CD4-positive, alpha-beta T cell treated with Interleukin-1 beta for 1 hour (primary cell): ENCODE measurements around the gene GNAQ.
"Not testable (repeated sequence)": the region's sequence is repeated elsewhere in the genome, so short reads cannot be mapped to it uniquely, and the experiment has no call there.

Experiments
- DNase-seq, 2 donors: peaks; one replicate each; pipeline ENCODE4 v3.0.0-alpha.2; 2020 to 2022

GNAQ gene

DNA sequence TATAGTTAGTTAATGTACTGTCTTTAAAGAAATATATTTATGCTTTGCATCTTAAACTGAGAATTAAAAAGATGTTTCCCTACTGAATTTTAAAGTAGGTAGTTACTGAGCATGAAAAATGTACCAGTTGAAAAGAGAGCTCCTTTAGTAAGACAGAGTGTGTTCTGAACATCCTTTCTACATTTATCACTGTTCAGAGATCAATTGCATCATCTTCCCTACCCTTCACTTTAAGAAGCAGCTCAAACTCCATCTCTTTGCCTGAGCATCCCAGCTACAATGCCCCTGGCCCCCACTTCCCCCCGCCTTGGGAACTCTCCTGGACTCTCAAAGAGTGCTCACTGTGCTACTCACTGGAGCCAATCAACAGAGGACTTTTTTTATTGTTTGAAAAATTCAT, 164.7 kb downstream of the GNAQ start:
- DNase-seq: no peak

DNA sequence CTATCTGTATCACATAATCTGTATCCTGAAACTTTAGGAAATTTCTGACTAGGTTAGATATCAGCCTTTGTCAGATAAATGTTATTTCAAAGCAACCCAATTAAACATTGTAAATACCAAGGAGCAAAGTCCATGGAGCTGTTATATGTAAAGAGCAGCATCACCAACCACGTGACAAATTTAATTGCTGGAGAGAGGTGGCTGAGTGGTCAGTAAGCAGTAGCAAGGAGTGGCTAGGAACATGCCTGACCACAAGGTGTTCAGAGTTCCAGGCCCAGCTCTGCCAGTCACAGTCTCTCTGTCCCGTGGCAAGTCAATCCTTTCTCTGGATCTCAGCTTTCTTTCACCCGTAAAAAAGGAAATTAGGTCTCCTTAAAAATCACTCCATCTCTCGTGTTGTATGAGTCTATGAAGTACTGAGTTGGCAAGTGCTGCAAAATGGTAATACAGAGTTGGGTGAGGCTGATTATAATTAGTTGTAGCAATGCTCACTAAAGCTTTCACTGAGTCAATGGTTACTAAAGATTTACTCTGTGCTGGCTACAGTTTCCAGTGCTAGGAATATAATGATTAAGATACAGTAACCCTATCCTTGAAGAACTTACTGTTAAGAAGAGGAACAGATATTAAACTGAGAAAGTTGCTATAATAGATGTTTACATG, 166.1 kb downstream of the GNAQ start:
- DNase-seq: no peak

DNA sequence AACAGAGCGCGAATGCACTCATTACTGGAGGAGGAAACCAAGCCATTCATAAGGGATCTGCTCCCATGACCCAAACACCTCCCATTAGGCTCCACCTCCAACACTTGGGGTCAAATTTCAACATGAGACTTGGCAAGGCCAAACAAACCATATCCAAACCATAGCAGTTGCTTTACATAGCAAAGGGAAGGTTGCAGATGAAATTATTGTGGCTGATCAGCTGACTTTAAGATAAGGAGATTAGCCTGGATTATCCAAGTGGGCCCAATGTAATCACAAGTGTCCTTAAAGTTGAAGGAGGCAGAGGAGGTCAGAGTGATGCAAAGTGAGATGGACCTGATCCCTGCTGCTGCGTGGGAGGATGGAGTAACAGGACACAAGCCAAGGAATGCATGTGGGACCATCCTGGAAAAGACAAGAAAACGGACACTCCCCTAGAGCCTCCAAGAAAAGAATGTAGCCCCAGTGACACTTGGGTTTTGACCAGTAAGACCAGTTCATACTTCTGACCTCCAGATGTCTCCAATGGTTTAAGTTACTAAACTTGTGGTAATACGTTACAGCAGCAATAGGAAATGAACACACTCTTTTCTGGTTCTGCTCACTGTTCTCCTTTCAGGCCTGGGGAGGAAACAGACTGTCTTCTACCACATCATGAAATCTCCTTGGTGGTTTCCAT, 167.3 kb downstream of the GNAQ start:
- DNase-seq: peak; percentile 1 to 3

GRCh38 chr9:77863638-77864037, 168.0 kb downstream of the GNAQ start:
- DNase-seq: not testable (repeated sequence)

- not testable (repeated sequence) for DNase-seq
These were observed 170.7 kb downstream of the GNAQ start for GRCh38 chr9:77860953-77861352.

- DNase-seq: no peak
These were observed 173.9 kb downstream of the GNAQ start for GRCh38 chr9:77857513-77858259.

GRCh38 chr9:77856615-77857014, 175.0 kb downstream of the GNAQ start:
- DNase-seq: no peak

DNA sequence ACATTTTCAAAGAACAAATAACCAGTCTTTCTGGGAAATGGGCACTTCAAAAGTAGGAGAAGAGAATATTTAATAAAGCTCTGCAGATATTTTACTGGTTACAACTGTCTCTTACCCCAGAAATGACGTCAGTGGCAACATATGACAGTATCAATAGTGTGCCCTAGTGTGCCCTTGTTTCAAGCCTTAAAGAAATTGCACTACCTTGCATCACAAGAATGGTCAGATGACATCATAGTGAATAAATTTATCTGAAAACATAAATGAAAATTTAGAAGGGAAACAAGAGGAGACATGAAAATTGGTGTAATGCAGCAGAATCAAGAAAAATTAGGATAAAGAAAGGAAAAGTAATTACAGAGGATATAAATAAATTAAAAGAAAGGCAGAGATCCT, 176.7 kb downstream of the GNAQ start:
- DNase-seq: no peak

DNA sequence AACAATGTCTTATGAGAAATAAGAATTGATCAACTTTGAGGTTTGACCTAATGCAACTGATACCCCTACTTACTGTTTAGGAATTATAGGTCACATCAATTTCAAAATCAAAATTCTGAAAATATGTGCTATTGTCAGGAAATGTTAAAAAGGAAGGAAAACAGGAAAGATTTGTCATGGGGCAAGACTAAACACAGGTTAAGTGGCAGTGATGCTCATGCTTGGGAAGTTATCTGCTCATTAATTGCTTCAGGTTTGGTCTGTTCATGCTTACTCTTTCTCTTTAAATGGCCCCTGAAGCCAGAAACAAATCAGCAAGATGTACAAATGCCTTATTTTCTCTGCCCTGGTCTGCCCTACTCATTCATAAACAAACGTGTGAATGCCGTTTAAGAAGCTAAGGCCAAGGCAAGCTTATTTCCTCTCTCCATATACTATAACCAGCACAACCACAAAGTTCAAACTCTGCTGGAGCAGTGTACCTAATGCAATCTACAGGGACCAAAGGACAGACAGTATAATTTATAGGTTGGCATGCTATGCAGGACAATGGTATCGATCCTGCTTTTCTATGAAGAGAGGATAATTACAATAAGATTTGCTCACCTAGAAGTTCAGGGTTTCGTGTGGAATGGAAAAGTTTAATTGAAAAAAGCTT, 177.2 kb downstream of the GNAQ start:
- no peak for DNase-seq

DNA sequence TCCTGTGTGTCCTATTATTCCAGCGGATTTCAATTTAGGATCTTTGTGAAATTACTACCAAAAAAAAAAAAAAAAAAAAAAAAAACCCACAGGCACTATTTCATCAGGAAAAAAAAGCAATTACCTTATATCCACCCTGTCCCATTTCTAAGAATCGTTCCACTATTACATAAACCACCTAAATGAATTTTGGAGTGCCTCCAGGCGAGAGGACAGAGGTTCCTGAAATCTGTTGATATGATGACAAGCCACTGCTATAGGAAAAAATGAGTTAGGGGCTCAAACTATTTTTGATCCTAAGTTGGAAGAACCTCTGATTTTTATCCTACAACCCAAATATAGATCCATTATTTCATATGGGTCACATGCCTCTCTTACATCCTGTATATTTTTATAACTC, 177.9 kb downstream of the GNAQ start:
- DNase-seq: no peak

DNA sequence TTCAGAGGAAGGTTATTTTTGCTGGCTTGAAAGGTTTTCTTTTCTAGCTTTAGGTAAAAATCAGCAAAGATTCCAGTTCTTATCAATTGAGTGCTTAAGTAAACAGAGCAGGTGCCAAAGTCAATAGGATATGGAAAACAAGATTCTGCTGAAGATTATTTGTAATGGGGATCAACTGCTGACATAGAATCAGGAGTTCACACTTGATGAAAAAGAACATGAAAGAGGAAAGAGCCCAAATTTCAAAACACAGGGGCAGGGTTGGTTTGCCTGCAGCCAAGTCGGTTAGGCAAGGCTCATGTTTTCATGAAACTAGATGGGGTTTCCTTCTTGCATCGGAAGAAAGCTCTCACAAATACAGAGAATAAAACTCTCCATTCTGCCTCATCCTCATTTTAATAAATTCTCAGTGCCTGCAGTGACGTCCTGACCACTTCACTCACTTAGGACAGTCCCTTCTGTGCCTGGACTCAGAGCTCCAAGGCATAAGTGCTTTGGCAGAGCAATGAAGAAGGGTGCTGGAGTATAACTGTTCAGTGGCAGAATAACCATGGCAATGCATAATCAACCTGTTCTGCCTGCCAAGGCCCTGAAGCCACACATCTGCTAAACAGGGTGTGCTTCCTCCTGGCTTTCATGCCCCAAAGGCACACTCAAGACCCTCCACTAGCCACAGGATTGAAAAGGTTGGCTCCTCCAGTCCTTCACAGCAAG, 179.6 kb downstream of the GNAQ start:
- no peak for DNase-seq

- DNase-seq: peak in 1 of 2 donors; percentile 25
These were observed 182.7 kb downstream of the GNAQ start for GRCh38 chr9:77848897-77849296.

DNA sequence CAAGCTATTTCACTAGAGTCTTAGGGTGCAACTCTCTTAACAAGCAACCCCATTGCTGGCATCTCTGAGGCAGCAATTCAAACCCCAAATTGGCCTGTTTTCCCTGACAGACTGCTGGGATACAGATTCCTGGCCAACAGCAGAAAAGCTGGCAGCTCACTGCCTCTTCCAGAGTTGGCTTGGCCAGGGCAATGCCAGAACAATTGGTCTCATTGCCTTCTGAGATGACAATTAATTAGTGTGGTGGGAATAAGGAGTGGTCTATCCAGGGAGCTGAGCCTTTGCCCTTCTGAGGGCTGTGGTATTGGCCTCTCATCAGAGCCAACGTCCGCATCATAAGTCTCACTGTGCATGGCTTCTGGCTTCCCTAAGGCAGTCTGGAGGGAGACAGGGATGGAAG, 183.2 kb downstream of the GNAQ start:
- no peak for DNase-seq

DNA sequence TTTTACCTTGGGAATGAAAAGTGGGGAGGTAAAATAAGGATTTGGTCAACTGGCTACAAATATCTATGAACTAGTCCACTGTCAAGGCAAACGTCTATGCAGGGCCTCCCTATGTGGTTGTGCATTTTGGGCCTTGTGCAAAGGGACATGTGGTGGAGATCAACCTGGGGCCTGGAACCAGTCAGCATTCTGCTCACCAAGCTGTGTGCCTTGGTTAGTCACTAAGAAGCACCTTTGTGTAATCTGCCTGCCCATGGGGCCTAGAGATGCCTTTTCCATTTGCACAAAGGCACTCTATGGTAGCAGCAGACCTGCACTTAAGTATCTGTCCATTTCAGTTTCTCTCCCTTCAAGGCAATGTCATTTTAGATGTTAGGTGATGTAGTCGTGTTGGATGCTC, 184.0 kb downstream of the GNAQ start:
- DNase-seq: no peak

- no peak for DNase-seq
These were observed 184.5 kb downstream of the GNAQ start for GRCh38 chr9:77847059-77847499.

DNA sequence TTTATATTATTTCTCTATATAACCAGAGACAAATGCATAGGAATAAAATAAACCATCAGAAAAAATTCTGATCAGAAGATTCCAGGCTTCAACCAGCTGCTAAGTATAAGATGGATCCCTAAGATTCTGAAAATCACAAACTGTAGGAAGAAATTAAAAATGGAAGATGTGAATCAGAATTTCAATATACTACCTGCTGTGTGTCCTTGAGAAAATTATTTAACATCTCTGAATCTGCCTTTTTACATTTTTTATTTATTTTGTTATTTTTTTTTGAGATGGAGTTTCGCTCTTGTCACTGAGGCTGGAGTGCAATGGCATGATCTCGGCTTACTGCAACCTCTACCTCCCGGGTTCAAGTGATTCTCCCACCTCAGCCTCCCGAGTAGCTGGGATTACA, 187.2 kb downstream of the GNAQ start:
- DNase-seq: no peak

DNA sequence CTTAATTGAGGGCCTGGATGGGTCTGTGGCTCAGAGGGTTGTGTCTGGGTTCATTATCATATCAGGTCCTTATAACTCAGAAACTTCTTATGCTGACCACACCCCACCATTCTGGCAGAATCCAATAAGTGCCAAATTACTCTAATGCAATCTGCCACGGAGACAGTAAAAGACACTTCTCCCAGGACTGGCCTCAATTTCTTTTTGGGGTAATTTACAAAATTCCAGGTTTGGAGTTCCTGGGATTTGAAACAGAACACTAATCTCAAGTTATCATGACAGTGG, 187.8 kb downstream of the GNAQ start:
- no peak for DNase-seq

DNA sequence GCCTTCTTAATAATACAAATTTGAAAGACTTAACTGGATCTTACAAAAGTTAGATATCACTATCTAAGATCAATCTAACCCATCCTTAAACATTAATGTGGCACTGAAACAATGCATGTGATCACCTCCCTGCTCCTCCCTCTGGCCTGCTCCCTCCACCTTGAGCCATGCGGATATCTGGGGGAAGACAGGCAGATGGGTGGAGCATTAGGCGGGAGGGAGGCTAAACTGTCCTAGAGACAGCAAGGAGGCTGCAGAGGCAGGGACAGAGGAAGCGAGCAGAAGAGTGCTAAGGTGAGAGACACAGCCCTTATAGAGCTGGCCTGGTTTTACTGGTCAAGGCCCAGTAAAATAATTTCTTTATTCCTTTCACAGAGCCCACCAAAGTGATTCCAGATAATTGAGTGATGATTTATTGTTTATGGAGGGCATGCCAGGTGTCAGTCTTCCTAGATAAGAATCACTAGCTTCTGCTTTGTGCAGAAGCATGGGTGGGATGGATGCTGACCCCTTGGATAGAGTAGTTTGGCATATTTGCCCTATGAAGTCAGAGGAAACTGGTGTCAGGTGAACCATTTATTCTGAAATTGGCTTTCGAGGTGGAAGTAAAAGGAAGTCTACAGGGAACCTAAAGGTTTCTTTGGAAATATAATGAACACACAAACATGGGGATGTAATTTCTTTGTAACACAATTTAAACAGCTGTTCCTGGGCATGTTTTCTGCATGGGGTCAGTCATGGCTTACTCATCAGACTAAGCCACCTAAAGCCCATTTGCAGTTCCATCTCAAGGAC, 188.3 kb downstream of the GNAQ start:
- DNase-seq: no peak

- peak in 1 of 2 donors; percentile 13 for DNase-seq
These were observed 189.7 kb downstream of the GNAQ start for GRCh38 chr9:77841739-77842386.

DNA sequence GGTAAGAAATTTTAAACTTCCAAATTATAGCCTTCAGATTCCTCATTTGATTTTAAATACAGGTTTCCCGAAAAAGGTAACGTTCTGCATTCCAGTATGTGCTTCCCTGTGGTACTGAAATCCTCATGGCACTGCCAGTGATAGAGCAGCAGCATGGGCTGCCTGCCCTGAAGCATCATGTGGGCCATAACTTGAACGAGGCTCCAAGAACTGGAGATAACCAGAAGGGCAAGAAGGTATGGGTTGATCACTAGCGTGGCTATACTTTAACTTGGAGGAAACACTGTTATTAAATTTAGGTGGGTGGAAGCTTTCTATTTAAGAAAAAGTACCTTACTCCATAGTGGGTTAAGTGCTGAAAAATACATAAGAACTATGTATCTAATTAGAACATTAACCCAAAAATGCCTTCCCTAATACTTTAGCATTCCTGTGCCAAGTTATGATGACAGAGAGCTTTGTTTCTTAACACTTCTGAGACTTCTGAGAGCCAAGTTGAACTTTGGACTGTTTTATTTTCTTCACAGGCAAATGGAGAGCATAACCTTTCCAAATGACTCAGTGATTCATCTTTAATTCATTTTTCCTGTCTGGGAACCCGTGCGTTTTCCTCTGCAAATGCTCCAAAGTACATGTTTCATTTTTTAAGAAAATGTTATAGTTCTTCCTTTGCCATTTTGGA, 192.0 kb downstream of the GNAQ start:
- no peak for DNase-seq

GRCh38 chr9:77838986-77839385, 192.6 kb downstream of the GNAQ start:
- DNase-seq: no peak
